NB4 (cell line): Measurements from ENCODE around the gene BRICD5.

Experiments
- MYC ChIP-seq: IDR thresholded peaks from 2 replicates; pipeline ENCODE4 v1.6.1; 2011; ENCODE audit warnings: low read depth, low read length
- POLR2A ChIP-seq: IDR thresholded peaks from 2 replicates; pipeline ENCODE4 v1.6.1; 2011; ENCODE audit warnings: mild to moderate bottlenecking; ENCODE audit not compliant: insufficient read length; ENCODE audit errors: extremely low read depth
- TF ChIP-seq, protein P1 (sequence below): IDR thresholded peaks from one replicate; pipeline ENCODE4 v1.5.1; 2012; ENCODE audit warnings: low read depth, low read length
- TF ChIP-seq, protein P2 (sequence below): IDR thresholded peaks from 2 replicates; pipeline ENCODE4 v1.6.1; 2011; ENCODE audit warnings: low read depth, low read length

DNA sequence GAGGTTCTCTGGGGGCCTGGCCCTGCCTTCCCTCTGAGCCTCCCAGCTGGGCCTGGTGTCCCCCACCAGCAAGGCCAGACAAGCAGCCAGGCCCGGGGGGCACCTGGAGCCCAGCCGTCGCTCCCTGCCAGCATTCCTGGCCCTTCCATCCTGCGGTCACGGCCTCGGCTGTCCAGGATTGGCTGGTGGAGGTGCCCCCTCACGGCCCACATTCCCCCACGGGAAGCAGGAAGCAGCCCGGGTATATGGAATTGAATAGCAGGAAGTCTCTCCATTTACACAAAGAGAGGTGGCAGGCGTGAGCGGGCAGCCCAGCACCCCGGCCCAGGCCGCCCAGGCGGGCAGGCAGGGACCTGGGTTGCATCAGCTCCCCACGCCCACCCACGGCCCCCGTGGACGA is 40.6 kb downstream of the BRICD5 start:
- TF ChIP-seq, protein P1, sequence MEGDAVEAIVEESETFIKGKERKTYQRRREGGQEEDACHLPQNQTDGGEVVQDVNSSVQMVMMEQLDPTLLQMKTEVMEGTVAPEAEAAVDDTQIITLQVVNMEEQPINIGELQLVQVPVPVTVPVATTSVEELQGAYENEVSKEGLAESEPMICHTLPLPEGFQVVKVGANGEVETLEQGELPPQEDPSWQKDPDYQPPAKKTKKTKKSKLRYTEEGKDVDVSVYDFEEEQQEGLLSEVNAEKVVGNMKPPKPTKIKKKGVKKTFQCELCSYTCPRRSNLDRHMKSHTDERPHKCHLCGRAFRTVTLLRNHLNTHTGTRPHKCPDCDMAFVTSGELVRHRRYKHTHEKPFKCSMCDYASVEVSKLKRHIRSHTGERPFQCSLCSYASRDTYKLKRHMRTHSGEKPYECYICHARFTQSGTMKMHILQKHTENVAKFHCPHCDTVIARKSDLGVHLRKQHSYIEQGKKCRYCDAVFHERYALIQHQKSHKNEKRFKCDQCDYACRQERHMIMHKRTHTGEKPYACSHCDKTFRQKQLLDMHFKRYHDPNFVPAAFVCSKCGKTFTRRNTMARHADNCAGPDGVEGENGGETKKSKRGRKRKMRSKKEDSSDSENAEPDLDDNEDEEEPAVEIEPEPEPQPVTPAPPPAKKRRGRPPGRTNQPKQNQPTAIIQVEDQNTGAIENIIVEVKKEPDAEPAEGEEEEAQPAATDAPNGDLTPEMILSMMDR, result no peak
- TF ChIP-seq POLR2A, result no peak
- no peak for TF ChIP-seq MYC
- TF ChIP-seq, protein P2, sequence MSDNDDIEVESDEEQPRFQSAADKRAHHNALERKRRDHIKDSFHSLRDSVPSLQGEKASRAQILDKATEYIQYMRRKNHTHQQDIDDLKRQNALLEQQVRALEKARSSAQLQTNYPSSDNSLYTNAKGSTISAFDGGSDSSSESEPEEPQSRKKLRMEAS, result no peak
